ENCODE data around the gene ISG20.
A peak's percentile ranks its signal among the peaks of the same experiment; 100 is the strongest.

The ISG20 gene

GRCh38 chr15:88606070-88606794, 32.6 kb upstream of the ISG20 start:
- peak overlapping the region; percentile 17 for H3K4me3 ChIP-seq
- DNase-seq (ENCODE audit: low spot score), result no peak
- no peak overlapping the region for H3K27ac ChIP-seq
- TF ChIP-seq CTCF (IDR thresholded peaks at IDR 0.05), result no peak

- TF ChIP-seq CTCF (IDR thresholded peaks at IDR 0.05), result no peak
- no peak for DNase-seq (ENCODE audit: low spot score)
- H3K27ac ChIP-seq, result no peak overlapping the region
- no peak overlapping the region for H3K4me3 ChIP-seq
Measured at GRCh38 chr15:88607951-88608350, 30.9 kb upstream of the ISG20 start.

GRCh38 chr15:88608607-88609181, 30.1 kb upstream of the ISG20 start:
- no peak overlapping the region for H3K4me3 ChIP-seq
- H3K27ac ChIP-seq, result no peak overlapping the region
- TF ChIP-seq CTCF (IDR thresholded peaks at IDR 0.05), result no peak
- DNase-seq (ENCODE audit: low spot score), result no peak

- no peak for DNase-seq (ENCODE audit: low spot score)
- H3K27ac ChIP-seq, result no peak overlapping the region
- H3K4me3 ChIP-seq, result no peak overlapping the region
- no peak for TF ChIP-seq CTCF (IDR thresholded peaks at IDR 0.05)
Measured at GRCh38 chr15:88609344-88610090, 29.3 kb upstream of the ISG20 start.

GRCh38 chr15:88610701-88611231, 28.1 kb upstream of the ISG20 start:
- Histone ChIP-seq H3K4me3 (no peak overlapping the region), H3K27ac (no peak overlapping the region)
- no peak for TF ChIP-seq CTCF (IDR thresholded peaks at IDR 0.05)
- DNase-seq (ENCODE audit: low spot score), result no peak

GRCh38 chr15:88612186-88612796, 26.5 kb upstream of the ISG20 start:
- no peak for TF ChIP-seq CTCF (IDR thresholded peaks at IDR 0.05)
- DNase-seq (ENCODE audit: low spot score), result no peak
- H3K4me3 ChIP-seq, result no peak overlapping the region
- no peak overlapping the region for H3K27ac ChIP-seq

Measured in coronary artery (tissue), 2 donors.